A204.1 (cell line): ENCODE results near the gene POMGNT1.
"Not testable (repeated sequence)": the region's sequence is repeated elsewhere in the genome, so short reads cannot be mapped to it uniquely, and the experiment has no call there.

ENCODE experiments used
- FAIRE-seq: peaks from 2 replicates; lab custom pipeline; 2012; peaks lifted over from hg19 to GRCh38; lab: Jason Lieb, UNC

The POMGNT1 gene

GRCh38 chr1:46197964-46198811 is at the start of gene POMGNT1:
TSS of gene POMGNT1 (minus strand) at chr1:46198434. CDS start at chr1:46197821, 613 bp downstream.
- FAIRE-seq: no peak

- peak; percentile 46 for FAIRE-seq
Measured at GRCh38 chr1:46247436-46248121, 49.3 kb upstream of the POMGNT1 start, which contains the start of gene RAD54L. TSS of gene RAD54L (plus strand) at chr1:46247763. CDS start at chr1:46248406, 643 bp downstream.

- FAIRE-seq: no peak
Measured at GRCh38 chr1:46246548-46247435, 48.6 kb upstream of the POMGNT1 start.

- FAIRE-seq: not testable (repeated sequence)
Measured at GRCh38 chr1:46246136-46246535, 47.9 kb upstream of the POMGNT1 start.

GRCh38 chr1:46244656-46245371 is 46.6 kb upstream of the POMGNT1 start:
- FAIRE-seq: no peak

GRCh38 chr1:46243831-46244230 is 45.6 kb upstream of the POMGNT1 start:
- FAIRE-seq: not testable (repeated sequence)

GRCh38 chr1:46242918-46243317 is 44.7 kb upstream of the POMGNT1 start:
- FAIRE-seq: no peak

GRCh38 chr1:46241733-46242132 is 43.5 kb upstream of the POMGNT1 start:
- not testable (repeated sequence) for FAIRE-seq

GRCh38 chr1:46238865-46239264 is 40.6 kb upstream of the POMGNT1 start:
- not testable (repeated sequence) for FAIRE-seq

- FAIRE-seq: no peak
Measured at GRCh38 chr1:46236882-46237281, 38.6 kb upstream of the POMGNT1 start.

GRCh38 chr1:46231231-46231630 is 33.0 kb upstream of the POMGNT1 start:
- FAIRE-seq: not testable (repeated sequence)

GRCh38 chr1:46224966-46225365 is 26.7 kb upstream of the POMGNT1 start:
- no peak for FAIRE-seq

GRCh38 chr1:46223472-46223943 is 25.3 kb upstream of the POMGNT1 start:
- FAIRE-seq: peak; percentile 91

- not testable (repeated sequence) for FAIRE-seq
Measured at GRCh38 chr1:46223055-46223454, 24.8 kb upstream of the POMGNT1 start.

- no peak for FAIRE-seq
Measured at GRCh38 chr1:46221749-46222148, 23.5 kb upstream of the POMGNT1 start.

- FAIRE-seq: no peak
Measured at GRCh38 chr1:46220808-46221207, 22.6 kb upstream of the POMGNT1 start.

GRCh38 chr1:46219551-46220520 is 21.6 kb upstream of the POMGNT1 start:
- FAIRE-seq: no peak

- FAIRE-seq: no peak
Measured at GRCh38 chr1:46218443-46218842, 20.2 kb upstream of the POMGNT1 start.

GRCh38 chr1:46215504-46215903 is 17.3 kb upstream of the POMGNT1 start:
- no peak for FAIRE-seq

- FAIRE-seq: no peak
Measured at GRCh38 chr1:46211051-46211450, 12.8 kb upstream of the POMGNT1 start.
